ENCODE results near the gene MYBPH. TPM values are rescaled to one million over a fixed set of nuclear protein-coding genes. Genes with fewer than 3 reads are reported as not detected.

MYBPH gene
- polyA plus RNA-seq, 3 donors, result 0.23 to 0.30 (median 0.28) TPM

DNA sequence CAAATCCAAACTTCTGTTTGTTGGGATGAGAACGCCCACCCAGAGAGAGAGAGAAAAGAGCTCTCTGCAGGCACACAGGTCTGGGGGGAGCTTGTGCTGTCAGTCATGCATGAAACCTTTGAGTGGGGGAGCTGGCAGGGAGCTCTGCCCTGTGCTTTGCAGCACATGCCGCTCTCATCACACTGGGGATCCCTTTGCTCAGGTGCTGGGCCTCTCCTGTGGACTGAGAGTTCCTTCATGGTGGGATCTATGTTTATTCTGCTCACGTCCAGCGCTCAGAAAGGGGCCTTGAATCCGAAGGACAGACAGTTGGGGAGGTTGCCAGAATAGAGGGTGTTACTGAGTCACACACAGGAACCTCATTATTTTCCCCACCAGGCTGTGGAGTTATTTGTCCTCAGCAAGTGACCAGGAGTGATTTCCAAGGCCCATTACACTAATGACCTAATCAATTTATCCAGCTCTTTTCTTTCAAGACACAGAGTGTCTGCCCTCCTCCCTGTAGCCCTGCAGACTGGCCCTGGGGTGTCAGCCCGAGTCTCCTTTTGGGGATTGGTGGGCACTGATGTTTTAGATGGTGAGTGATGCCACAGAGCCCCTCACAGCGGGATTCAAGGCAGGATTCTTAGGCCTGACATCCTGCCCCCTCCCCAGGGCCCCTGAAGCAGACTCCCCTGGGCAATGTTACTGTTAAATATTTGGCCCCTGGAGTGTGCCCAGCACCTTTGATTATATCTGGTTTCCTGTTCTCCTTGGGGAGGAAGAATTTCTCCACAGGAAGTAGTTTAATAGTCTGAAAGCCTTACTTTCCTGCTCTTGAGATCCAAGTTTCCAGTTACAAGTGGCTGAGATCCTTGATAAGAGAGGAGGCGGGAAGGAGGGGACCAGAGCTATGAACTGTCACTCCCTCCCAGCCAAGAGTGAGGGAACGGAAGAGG is 22.3 kb downstream of the MYBPH start:
- DNase-seq (ENCODE audit: extremely low read depth in 1 of 11, low read depth in 9 of 11, low spot score in 4 of 11), result no peak

DNA sequence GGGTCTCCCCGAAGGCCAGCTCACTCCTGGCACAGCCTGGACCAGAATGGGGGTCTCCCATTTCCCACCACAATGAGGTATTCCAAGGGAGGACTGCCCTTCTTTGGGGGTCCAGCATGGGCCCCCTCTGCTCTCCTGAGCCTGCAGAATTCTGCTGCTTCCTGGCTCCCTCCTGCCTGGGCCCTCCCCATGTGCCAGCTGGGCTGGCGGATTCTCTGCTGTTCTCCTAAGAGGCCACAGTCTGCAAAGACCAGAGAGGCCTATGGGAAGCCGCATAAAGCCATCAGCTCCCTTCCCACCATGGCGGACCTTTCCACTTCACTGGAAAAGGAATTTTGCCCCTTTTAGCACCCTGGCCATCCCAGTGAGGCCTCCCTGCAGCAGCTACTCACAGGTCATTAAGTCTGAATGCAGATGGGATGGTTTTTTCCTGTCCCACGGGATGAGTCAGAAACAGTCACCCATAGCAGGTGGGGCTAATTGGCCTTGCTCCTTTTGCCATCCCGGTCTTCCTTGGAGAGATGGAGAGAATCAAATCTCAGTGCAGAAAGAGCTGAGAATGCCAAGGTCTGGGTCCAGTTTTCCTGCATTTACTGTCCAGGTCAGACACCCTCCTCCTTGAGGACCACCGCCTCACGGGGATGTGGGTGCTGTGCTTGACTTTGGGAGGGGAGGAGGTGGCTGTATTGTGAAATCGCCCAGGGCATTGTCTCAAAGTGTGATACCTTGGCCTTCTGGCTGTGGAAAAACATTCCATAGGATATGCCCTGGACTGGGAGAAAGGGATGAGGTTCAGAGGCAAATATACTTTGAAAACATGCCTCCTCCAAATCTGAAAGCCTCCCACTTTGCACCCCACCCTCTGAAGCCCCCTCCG is 23.2 kb downstream of the MYBPH start:
- DNase-seq (ENCODE audit: extremely low read depth in 1 of 11, low read depth in 9 of 11, low spot score in 4 of 11), result peak in 5 of 11 donors; percentile 56 to 77 (median 70)

DNA sequence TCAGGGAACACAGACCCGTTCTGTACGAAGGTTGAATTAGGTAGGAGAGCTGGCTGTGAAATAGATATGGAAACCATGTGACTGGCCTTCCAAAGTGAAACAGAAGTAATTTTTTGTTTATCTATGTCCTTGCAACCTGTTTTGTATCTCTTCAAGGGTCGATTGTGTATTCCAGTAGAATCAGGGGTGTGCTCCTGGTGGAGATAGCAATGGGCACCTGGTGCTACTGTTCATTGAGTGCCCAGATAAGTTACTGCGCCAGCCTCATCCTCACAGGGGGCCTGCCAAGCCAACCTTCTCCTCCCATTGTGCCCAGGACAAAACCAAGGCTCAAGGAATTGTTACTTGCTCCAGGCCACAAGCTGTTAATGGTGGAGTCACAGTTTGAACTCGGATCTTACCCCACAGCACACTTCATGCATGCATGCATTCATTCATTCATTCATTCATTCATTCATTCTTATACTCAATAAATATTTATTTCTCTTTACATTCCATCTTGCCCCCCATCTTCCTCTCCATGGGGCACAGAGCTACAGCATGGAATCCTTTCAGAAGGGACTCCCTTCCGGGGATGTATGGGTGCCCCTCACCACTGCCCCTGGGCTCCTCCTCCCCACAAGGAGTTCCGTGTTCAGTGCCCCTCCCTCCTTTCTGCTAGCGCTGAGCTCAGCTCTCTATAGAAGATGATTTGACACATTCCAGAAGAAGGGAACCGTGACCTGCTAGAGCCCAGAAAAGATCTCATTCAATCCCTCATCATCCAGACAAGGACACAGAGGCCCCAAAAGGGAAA is 24.1 kb downstream of the MYBPH start:
- DNase-seq (ENCODE audit: extremely low read depth in 1 of 11, low read depth in 9 of 11, low spot score in 4 of 11), result peak in 4 of 11 donors; percentile 46 to 80 (median 66)

DNA sequence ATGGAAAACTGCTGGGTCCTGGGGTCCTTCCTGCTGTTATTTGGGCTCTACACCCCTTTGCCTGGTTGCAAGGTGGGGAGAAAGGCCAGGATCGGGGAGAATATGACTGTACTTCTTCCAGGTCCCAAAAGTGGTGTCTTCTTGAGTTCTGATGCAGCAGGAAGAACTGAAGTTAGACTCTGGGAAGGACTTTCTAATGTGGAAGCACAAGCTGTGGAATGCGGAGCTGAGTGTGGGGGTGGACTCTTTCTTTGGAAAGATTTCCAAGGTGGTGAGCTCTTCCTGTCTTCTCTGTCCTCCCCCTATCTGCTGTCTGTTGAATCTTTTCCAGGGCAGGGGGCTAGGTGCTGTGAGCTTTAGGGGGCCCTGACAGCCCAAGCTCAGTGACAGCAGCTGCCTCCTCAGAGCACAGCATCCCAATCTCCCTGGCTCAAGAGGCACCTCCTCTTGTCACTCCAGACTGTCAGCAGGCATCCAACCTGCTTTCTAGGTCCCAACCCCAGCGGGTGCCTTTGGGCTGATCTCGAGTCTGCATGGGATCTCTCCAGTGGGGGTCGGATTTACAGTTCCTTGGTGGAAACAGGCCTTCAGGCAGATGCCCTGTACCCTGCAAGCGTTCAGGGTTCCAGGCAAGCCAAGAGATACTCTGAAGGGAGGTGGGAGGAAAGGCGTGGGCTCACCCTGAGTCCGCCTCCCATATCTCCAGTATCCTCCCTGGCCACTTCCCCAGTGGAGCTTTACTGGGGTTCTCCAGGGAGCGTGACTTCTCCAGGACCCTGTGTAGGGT is 24.9 kb downstream of the MYBPH start:
- no peak for DNase-seq (ENCODE audit: extremely low read depth in 1 of 11, low read depth in 9 of 11, low spot score in 4 of 11)

DNA sequence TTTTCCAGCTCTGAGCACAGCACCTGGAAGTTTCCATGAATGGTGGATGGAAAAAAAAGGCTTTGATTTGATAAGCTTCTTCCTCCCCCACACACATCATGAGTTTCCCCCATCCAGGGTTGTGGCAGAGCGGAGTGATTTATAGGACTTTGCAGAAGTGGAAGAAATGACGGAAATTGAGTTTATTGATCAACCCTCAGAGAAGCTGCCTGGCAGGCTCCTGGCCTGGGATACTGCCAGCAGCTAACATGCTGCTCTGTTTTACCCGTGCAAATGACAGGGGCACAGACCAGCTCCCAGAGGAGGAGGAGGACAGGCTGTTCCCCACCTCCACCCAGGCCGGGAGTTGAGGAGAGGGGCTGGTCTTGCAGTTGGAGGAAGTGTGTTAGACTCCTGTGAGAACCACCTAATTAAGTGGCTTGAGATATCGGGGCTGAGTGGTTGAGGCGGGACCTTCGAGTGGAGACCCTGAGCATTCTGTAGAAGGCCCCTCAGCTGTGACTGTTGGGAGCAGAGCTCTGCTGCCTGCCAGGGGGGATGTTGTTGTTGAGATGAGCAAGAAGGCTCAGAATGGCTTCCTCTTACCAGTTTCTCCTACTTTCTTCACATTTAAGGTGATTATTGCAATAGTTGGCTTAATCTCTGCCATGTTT is 26.3 kb downstream of the MYBPH start:
- DNase-seq (ENCODE audit: extremely low read depth in 1 of 11, low read depth in 9 of 11, low spot score in 4 of 11), result no peak

DNA sequence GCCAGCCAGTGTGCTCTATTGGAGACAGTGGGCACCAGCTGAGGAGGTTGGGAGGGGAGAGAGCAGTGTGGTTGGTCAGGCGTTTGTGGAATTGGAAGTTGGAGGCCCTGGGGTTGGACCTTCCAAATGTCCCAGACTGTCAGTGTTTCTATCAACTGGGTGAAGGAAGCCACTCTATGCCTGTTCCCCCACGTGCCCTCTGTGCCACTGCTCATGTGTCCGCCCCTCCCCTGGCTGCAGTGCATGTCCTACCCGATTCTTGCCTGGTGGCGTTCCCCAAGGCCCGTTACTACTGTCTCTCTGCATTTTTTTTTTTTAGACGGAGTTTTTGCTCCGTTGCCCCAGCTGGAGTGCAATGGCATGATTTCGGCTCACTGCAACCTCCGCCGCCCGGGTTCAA is 27.0 kb downstream of the MYBPH start:
- DNase-seq (ENCODE audit: extremely low read depth in 1 of 11, low read depth in 9 of 11, low spot score in 4 of 11), result no peak

DNA sequence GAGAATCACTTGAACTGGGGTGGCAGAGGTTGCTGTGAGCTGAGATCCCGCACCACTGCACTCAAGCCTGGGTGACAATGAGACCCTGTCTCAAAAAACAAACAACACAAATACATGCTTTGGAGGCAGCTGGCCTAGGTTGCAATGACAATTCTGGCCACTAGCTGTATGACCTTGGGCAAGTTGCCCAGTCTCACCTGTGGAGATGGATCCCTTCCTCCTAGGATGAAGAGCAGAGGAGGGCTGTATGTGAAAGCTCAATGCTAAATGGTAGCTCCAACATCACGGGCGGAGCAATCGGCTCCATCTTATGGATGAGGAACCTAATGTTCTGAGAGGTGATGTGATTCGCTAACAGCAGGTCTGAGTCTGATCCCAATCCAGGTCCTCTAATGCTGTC is 27.5 kb downstream of the MYBPH start:
- DNase-seq (ENCODE audit: extremely low read depth in 1 of 11, low read depth in 9 of 11, low spot score in 4 of 11), result no peak

DNA sequence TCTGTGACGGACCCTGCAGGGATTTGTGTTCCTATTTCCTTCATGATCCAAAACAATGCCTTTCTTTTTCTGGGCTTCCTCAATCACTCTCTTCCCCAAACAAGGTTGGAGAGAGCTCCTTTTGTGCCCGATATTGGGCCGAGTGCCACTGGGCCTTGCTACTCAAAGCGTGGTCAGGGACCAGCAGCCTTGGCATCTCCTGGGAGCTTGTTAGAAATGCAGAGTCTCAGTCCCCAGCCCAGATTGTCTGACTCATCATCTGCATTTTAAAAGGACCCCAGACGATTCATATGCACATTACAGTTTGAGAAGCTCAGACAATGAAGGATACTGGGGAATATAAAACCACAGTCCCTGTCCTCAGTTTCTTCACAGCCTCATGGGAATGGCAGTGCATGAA is 28.2 kb downstream of the MYBPH start:
- no peak for DNase-seq (ENCODE audit: extremely low read depth in 1 of 11, low read depth in 9 of 11, low spot score in 4 of 11)

DNA sequence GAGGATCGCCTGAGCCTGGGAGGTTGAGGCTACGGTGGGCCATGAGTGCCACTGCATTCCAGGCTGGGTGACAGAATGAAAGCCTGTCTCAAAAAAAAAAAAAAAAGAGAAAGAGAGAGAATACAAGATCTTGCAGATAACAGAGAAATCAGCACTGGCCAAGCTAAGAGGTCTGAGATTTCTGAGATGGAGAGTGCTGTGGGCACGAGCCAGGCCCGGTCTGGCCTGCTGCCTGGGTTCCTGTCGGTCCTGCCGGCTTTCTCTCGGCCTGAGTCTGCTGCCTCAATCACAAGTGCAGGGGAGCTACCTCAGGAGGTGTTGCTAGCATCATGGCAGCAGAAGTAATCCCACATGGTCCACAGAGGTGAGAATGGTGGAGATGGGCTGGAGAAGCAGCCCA is 29.1 kb downstream of the MYBPH start:
- no peak for DNase-seq (ENCODE audit: extremely low read depth in 1 of 11, low read depth in 9 of 11, low spot score in 4 of 11)

DNA sequence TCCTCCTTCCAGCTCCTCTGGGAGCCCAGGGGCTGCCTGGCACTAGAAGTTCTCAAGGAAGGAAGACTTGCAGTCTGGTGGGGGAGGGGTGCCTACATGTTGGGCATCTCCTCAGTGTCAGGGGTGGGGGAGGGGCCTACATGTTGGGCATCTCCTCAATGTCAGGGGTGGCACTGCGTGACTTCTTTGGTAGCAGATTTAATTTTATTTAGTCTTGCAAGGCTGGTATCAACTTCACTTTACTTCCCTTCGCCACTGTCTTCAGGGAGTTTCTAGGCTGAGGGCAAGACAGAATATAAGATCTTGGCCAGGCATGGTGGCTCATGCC is 29.6 kb downstream of the MYBPH start:
- no peak for DNase-seq (ENCODE audit: extremely low read depth in 1 of 11, low read depth in 9 of 11, low spot score in 4 of 11)

DNA sequence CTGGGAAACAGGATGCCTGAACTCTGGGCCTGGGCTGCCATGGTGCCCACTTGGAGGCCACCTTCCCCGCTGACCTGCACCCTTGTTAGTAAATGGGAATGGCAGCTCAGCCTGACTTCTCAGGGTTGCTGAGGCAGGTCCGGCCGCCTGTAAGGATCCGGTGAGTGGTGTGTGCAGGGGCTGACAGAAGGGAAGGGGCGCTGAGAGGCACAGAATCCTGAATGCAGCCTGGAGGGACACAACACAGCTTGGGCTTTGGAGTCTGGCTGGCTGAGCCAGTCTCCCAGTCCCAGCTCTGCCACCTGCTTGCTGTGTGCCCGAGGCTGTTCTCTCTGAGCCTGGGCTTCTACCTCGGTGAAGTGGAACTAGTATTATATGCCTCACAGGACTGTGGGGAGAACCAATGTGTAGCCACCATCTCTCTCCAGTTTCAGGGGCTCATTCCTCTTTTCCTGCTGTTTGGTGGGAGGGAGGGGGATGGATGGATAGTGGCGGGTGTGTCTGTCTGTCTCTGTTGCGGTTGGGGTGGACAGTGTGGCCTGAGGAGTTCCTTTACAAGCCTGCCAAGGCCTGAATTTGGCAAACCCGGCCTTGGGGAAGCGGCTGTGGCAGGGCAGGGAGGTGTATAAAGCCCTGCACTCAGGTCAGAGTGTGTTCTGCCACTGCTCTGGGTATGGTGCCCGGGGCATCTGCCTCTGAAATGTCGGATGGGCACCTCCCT is 30.1 kb downstream of the MYBPH start:
- no peak for DNase-seq (ENCODE audit: extremely low read depth in 1 of 11, low read depth in 9 of 11, low spot score in 4 of 11)

DNA sequence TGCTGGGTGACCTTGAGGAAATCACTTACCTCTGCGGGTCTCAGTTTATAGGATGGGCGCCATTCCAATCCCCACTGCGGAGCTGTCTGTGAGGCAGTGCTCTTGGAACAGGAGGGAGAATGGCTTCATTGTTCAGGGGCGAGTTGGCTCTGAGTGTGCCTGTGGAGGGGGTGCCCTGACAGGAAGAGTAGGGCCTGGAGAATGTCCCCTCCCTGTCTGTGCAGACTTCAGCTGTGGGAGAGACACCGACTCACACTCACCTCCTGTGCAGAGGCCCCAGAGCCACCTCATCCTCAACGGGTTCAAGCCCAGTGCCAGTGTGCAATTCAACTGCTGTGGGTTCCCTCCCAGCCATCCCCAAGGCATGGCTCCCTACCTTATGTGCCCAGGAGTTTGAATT is 31.0 kb downstream of the MYBPH start:
- DNase-seq (ENCODE audit: extremely low read depth in 1 of 11, low read depth in 9 of 11, low spot score in 4 of 11), result no peak

DNA sequence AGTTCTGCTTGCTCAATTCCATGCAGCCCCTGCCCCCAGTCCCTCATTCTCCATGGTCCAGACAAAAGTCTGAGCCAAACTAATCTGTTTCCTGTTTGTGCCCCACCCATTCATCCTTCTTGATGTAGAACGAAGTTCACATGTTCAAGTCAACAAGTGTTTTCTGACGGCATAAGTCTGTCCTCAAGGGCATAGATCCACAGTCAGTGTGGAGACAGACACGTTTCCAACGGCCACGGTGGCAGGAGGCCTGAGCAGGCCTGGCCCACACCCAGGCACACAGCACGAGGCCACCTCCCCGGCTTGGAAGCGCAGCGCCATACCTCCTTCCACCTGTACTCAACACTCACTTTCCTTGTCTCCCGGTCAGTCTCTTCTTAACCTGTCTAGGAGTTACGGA is 32.0 kb downstream of the MYBPH start:
- no peak for DNase-seq (ENCODE audit: extremely low read depth in 1 of 11, low read depth in 9 of 11, low spot score in 4 of 11)

DNA sequence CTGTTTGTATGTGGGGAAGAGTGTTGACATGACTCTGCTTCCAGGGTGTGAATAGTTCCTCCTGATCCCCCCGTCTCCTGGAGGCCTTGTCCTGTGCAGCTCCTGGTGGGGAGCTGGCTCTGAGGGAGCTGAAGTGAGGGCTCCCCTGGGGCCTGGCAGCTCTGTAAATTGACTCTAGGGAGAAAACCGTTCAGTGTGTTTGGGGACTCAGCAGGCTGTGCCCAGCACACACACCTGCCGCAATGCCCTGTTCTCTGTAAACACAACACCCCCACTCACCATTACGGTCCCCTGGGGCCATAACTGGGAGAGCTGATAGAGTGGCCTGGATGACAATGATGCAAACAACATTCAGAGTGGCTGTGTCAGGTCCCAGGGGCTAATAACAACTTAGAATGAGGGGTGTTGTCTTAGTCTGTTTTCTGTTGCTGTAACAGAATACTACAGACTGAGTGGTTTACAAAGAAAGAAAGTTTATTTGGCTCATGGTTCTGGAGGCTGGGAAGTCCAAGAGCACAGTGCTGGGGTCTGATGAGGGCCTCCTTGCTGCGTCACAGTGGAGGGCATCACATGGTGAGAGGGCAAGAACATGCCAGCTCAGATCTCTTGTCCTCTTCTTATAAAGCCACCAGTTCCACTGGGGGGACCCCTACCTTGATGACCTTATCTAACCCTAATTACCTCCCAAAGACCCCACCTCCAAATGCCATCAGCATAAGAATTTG is 32.8 kb downstream of the MYBPH start:
- DNase-seq (ENCODE audit: extremely low read depth in 1 of 11, low read depth in 9 of 11, low spot score in 4 of 11), result no peak

DNA sequence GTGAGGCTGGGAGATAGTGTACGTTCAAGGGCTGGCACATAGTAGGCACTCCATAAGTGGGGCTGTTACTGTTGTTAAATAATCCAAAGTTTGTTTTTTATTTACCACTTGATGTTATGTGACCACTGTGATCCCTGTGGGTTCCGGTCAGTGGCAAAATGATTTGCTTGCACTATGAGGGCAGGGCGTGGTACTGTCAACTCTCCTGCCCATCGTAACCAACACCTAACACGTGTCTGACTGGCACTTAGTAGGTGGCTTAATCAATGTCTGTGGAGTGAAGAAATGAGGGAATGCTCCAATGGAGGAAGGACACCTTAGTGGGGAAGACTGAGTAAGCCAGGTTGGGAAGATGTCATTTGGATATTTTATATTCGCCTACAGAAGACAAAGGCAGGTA is 33.5 kb downstream of the MYBPH start:
- DNase-seq (ENCODE audit: extremely low read depth in 1 of 11, low read depth in 9 of 11, low spot score in 4 of 11), result no peak

DNA sequence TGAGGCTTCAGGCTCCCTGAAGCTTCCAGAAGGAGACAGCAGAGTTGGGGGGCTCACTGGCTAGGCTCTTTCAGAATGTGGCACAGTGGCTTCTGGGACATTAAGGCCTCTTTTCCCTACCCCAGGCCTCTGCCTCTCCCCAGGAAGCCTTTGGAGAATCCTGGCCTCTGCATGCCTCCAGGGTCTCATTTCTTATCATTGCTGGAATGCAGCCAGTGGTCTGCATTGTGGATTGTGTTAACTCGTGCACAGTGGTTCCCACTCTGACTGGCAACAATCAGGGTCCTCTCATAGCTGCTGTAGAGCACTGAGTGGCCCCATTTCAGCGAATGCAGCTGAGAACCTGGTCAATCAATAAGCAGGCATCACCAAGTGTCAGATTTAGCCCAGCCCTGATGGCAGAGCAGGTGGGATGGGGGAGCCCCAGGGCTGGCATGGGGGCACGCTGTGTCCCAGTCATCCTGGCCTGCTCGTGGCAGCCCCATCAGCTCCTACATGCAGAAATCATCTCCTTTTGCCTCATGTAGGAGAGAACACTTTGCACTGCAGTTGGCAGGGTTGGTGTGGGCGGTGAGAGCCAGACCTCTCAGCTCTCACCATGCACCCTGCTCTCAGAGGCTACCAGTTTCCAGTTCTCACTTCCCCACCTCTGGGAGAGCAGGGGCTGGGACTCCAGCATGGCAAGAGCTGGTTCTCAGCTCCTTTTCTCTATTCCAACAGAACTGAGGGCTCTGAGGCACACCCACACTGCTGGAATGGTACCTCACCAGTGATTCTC is 34.7 kb downstream of the MYBPH start:
- no peak for DNase-seq (ENCODE audit: extremely low read depth in 1 of 11, low read depth in 9 of 11, low spot score in 4 of 11)
